Ectodermal cell (in vitro differentiated cells): Measurements from ENCODE around the gene ANKRD37.

Experiments
- H3K27ac ChIP-seq: 2 replicates; pipeline ENCODE4 v1.7.0; 2013; ENCODE audit warnings: mild to moderate bottlenecking, low read depth, low read length; ENCODE audit not compliant: insufficient read depth, poor library complexity, severe bottlenecking
- H3K27me3 ChIP-seq: 2 replicates; pipeline ENCODE4 v1.7.0; 2013; ENCODE audit warnings: mild to moderate bottlenecking, low read length; ENCODE audit not compliant: insufficient read depth, control insufficient read depth, poor library complexity, severe bottlenecking
- H3K36me3 ChIP-seq: one replicate; pipeline ENCODE4 v1.7.0; 2013; ENCODE audit warnings: low read length; ENCODE audit not compliant: control insufficient read depth, insufficient read depth
- H3K4me1 ChIP-seq: one replicate; pipeline ENCODE4 v1.7.0; 2013; ENCODE audit warnings: low read length; ENCODE audit not compliant: control insufficient read depth, insufficient read depth
- H3K4me3 ChIP-seq: 2 replicates; pipeline ENCODE4 v1.7.0; 2013; ENCODE audit warnings: low read depth, low read length, control low read depth; ENCODE audit not compliant: insufficient read depth
- H3K9me3 ChIP-seq: 2 replicates; pipeline ENCODE4 v1.7.0; 2013; ENCODE audit warnings: mild to moderate bottlenecking, low read length, moderate library complexity; ENCODE audit not compliant: control insufficient read depth
- WGBS, 2 experiments: methylation state at CpG; one replicate each; pipeline ENCODE4 v1.1.7; 2013; ENCODE audit warnings: missing lambda C conversion rate in 2 of 2; 5-methylcytosine and 5-hydroxymethylcytosine counted together

The ANKRD37 gene

GRCh38 chr4:185392156-185392555 lies 4.5 kb upstream of the ANKRD37 start:
- H3K4me3 ChIP-seq = no peak overlapping the region
- H3K27me3 ChIP-seq = peaks cover 15% of the 10 kb centered on the region
- WGBS, 2 experiments = 100% methylated on average over 1 of the region's 1 CpG
- H3K36me3 ChIP-seq = no peaks in the 10 kb centered on the region
- no peak overlapping the region for H3K27ac ChIP-seq
- peaks cover 4% of the 10 kb centered on the region for H3K4me1 ChIP-seq
- H3K9me3 ChIP-seq = no peaks in the 10 kb centered on the region

GRCh38 chr4:185394568-185395237 lies 1.9 kb upstream of the ANKRD37 start:
- 92% methylated on average over 10 to 12 of the region's 12 CpGs for WGBS, 2 experiments
- Histone ChIP-seq H3K4me1 (peaks cover 8% of the 10 kb centered on the region), H3K27ac (no peak overlapping the region), H3K9me3 (no peaks in the 10 kb centered on the region), H3K36me3 (peaks cover 5% of the 10 kb centered on the region), H3K27me3 (peaks cover 15% of the 10 kb centered on the region), H3K4me3 (no peak overlapping the region)

- WGBS, 2 experiments = 63 to 71% methylated on average over 9 to 10 of the region's 12 CpGs
- H3K4me3 ChIP-seq = peak within 1 kb of the TSS; percentile 55
These were observed 1.2 kb upstream of the ANKRD37 start, which contains the start of gene LRP2BP for GRCh38 chr4:185395238-185395955. Gene LRP2BP, minus strand, starts transcription at chr4:185395924. Its CDS starts 17,738 bp downstream, at chr4:185378186.

GRCh38 chr4:185395956-185396723 lies 501 bp upstream of the ANKRD37 start:
- Histone ChIP-seq H3K36me3 (peaks cover 13% of the 10 kb centered on the region), H3K4me1 (peaks cover 8% of the 10 kb centered on the region), H3K4me3 (peak overlapping the region; percentile 55), H3K27me3 (peaks cover 15% of the 10 kb centered on the region), H3K9me3 (no peaks in the 10 kb centered on the region), H3K27ac (peak overlapping the region; percentile 72)
- 1% methylated on average over 98 of the region's 98 CpGs for WGBS, 2 experiments

More at GRCh38 chr4:185395238-185395955, 1.2 kb upstream of the ANKRD37 start, which contains the start of gene LRP2BP:
- H3K9me3 ChIP-seq = no peaks in the 10 kb centered on the region
- peaks cover 8% of the 10 kb centered on the region for H3K4me1 ChIP-seq
- peaks cover 8% of the 10 kb centered on the region for H3K36me3 ChIP-seq
- H3K27me3 ChIP-seq = peaks cover 15% of the 10 kb centered on the region
- H3K27ac ChIP-seq = peak within 1 kb of the TSS; percentile 72

- peaks cover 19% of the 10 kb centered on the region for H3K36me3 ChIP-seq
- WGBS, 2 experiments = 93 to 96% methylated on average over 2 of the region's 2 CpGs
- no peaks in the 10 kb centered on the region for H3K9me3 ChIP-seq
- no peak overlapping the region for H3K4me3 ChIP-seq
- H3K27ac ChIP-seq = no peak overlapping the region
- H3K27me3 ChIP-seq = peaks cover 15% of the 10 kb centered on the region
- peaks cover 8% of the 10 kb centered on the region for H3K4me1 ChIP-seq
These were observed 2.0 kb downstream of the ANKRD37 start for GRCh38 chr4:185398618-185399017.

GRCh38 chr4:185399466-185399865 lies 2.8 kb downstream of the ANKRD37 start:
- Histone ChIP-seq H3K9me3 (no peaks in the 10 kb centered on the region), H3K27ac (no peak overlapping the region), H3K36me3 (peaks cover 19% of the 10 kb centered on the region), H3K4me1 (peaks cover 8% of the 10 kb centered on the region), H3K4me3 (no peak overlapping the region), H3K27me3 (peaks cover 15% of the 10 kb centered on the region)
- 94 to 95% methylated on average over 6 to 8 of the region's 8 CpGs for WGBS, 2 experiments

- no peak overlapping the region for H3K27ac ChIP-seq
- peaks cover 19% of the 10 kb centered on the region for H3K36me3 ChIP-seq
- no peak overlapping the region for H3K4me3 ChIP-seq
- no peaks in the 10 kb centered on the region for H3K4me1 ChIP-seq
- H3K27me3 ChIP-seq = no peaks in the 10 kb centered on the region
- no peaks in the 10 kb centered on the region for H3K9me3 ChIP-seq
- 92 to 97% methylated on average over 4 of the region's 4 CpGs for WGBS, 2 experiments
These were observed 7.4 kb downstream of the ANKRD37 start for GRCh38 chr4:185404031-185404430.

GRCh38 chr4:185405296-185405999 lies 8.8 kb downstream of the ANKRD37 start:
- no peak overlapping the region for H3K4me3 ChIP-seq
- 92 to 97% methylated on average over 4 to 6 of the region's 6 CpGs for WGBS, 2 experiments
- H3K9me3 ChIP-seq = no peaks in the 10 kb centered on the region
- H3K36me3 ChIP-seq = peaks cover 11% of the 10 kb centered on the region
- H3K4me1 ChIP-seq = no peaks in the 10 kb centered on the region
- H3K27me3 ChIP-seq = no peaks in the 10 kb centered on the region
- H3K27ac ChIP-seq = no peak overlapping the region

GRCh38 chr4:185408432-185408831 lies 11.8 kb downstream of the ANKRD37 start:
- 94 to 98% methylated on average over 1 of the region's 2 CpGs for WGBS, 2 experiments
- H3K4me3 ChIP-seq = no peak overlapping the region
- no peaks in the 10 kb centered on the region for H3K27me3 ChIP-seq
- no peaks in the 10 kb centered on the region for H3K4me1 ChIP-seq
- peaks cover 4% of the 10 kb centered on the region for H3K36me3 ChIP-seq
- H3K9me3 ChIP-seq = no peaks in the 10 kb centered on the region
- no peak overlapping the region for H3K27ac ChIP-seq
